HepG2 (cell line): ENCODE results near the gene STK39. TPM values are rescaled to one million over a fixed set of nuclear protein-coding genes. Genes with fewer than 3 reads are reported as not detected.

Experiments used
- ATAC-seq: fragments of 200-7000 bp; cut with Tn5 transposase; 3 replicates; pipeline ENCODE4 v1.9.1; 2020; ENCODE audit warnings: mild to moderate bottlenecking, moderate library complexity
- BruUV-seq: library from RNA; stranded (reverse); fragments of 400-500 nt; replicated peaks from 2 replicates; lab custom pipeline; 2021; lab: Mats Ljungman, UMichigan
- CTCF ChIA-PET: fragments of 300-600 bp; formaldehyde crosslinking; extraction: SDS; loops from one replicate; lab custom pipeline; 2021; ENCODE audit warnings: low total read pairs, inconsistent platforms, low intra/inter-chr PET ratio; lab: Yijun Ruan, JAX
- POLR2A ChIA-PET: fragments of 350-600 bp; sonication (Branson Sonifier 250); formaldehyde crosslinking; loops from one replicate; lab custom pipeline; 2020; ENCODE audit warnings: antibody characterized with exemption, inconsistent platforms; lab: Yijun Ruan, JAX
- DNase-seq: peaks from one replicate; pipeline ENCODE4 v3.0.0-alpha.2; 2015; ENCODE audit warnings: low spot score
- FAIRE-seq: peaks from 3 replicates; lab custom pipeline; 2011; peaks lifted over from hg19 to GRCh38; lab: Jason Lieb, UNC
- H2AFZ ChIP-seq: one replicate; pipeline ENCODE4 v1.6.1; 2011; ENCODE audit warnings: low read length, inconsistent platforms
- H3K27ac ChIP-seq: fragments of 300-600 bp; 3 replicates; pipeline ENCODE4 v1.8.0; 2011; ENCODE audit warnings: mixed run types, mild to moderate bottlenecking, mixed read lengths, low read length, inconsistent platforms; ENCODE audit not compliant: insufficient read depth; ENCODE audit errors: extremely low read length
- H3K27me3 ChIP-seq, 2 experiments: fragments of 200-600 bp in 1 of 2; 2 replicates in 1 of 2; 3 replicates in 1 of 2; pipeline versions ENCODE4 v1.6.0 to v1.8.0; 2011; ENCODE audit warnings: low read length in 2 of 2, mild to moderate bottlenecking in 2 of 2, moderate library complexity in 2 of 2, inconsistent platforms in 1 of 2; ENCODE audit not compliant: insufficient read depth in 2 of 2, control insufficient read depth in 1 of 2
- H3K36me3 ChIP-seq, 2 experiments: fragments of 200-600 bp in 1 of 2; replicated peaks in 1 of 2; 2 replicates in 1 of 2; 3 replicates in 1 of 2; pipeline versions ENCODE4 v1.5.1 to v1.8.0; 2011; ENCODE audit warnings: low read length in 2 of 2, inconsistent platforms in 1 of 2; ENCODE audit not compliant: insufficient read depth in 2 of 2, control insufficient read depth in 1 of 2
- H3K4me1 ChIP-seq: 2 replicates; pipeline ENCODE4 v1.5.1; 2012; ENCODE audit warnings: low read length, inconsistent platforms; ENCODE audit not compliant: insufficient read depth
- H3K4me2 ChIP-seq: 2 replicates; pipeline ENCODE4 v1.6.0; 2011; ENCODE audit warnings: low read depth, low read length, inconsistent platforms
- H3K4me3 ChIP-seq, 3 experiments: fragments of 200-600 bp in 1 of 3; sonication (generic), shearing (Covaris generic) in 1 of 3; replicated peaks in 1 of 3; 2 replicates each; pipeline ENCODE4 v1.5.1; 2011 to 2016; ENCODE audit warnings: low read length in 3 of 3, inconsistent platforms in 2 of 3, low read depth in 2 of 3, mild to moderate bottlenecking in 2 of 3, control low read depth in 1 of 3, mixed read lengths in 1 of 3; ENCODE audit not compliant: insufficient read depth in 1 of 3
- H3K79me2 ChIP-seq: one replicate; pipeline ENCODE4 v1.6.1; 2011; ENCODE audit warnings: low read length, inconsistent platforms; ENCODE audit not compliant: insufficient read depth
- H3K9ac ChIP-seq: 2 replicates; pipeline ENCODE4 v1.6.0; 2011; ENCODE audit warnings: mild to moderate bottlenecking, low read depth, low read length, inconsistent platforms; ENCODE audit not compliant: insufficient read depth
- H3K9me3 ChIP-seq: 2 replicates; pipeline ENCODE4 v1.5.1; 2012; ENCODE audit warnings: mild to moderate bottlenecking, low read length
- H4K20me1 ChIP-seq: 2 replicates; pipeline ENCODE4 v1.6.0; 2011; ENCODE audit warnings: inconsistent platforms, mild to moderate bottlenecking, low read length, moderate library complexity; ENCODE audit not compliant: insufficient read depth
- BORCS8-MEF2B ChIP-seq: sonication (generic); formaldehyde crosslinking; IDR thresholded peaks from 2 replicates; pipeline ENCODE4 v1.8.0; 2022; ENCODE audit warnings: mild to moderate bottlenecking, missing genetic modification reagents
- HBP1 ChIP-seq: IDR thresholded peaks from 2 replicates; pipeline ENCODE4 v1.6.1; 2016; ENCODE audit warnings: low read depth, control low read depth
- ISL2 ChIP-seq: sonication (generic); formaldehyde crosslinking; IDR thresholded peaks from 2 replicates; pipeline ENCODE4 v1.5.0; 2020; ENCODE audit warnings: missing genetic modification reagents
- JUNB ChIP-seq: sonication (generic); formaldehyde crosslinking; IDR thresholded peaks from 2 replicates; pipeline ENCODE4 v1.8.0; 2022; ENCODE audit warnings: missing genetic modification reagents, mild to moderate bottlenecking, borderline replicate concordance
- NR2F1 ChIP-seq, 2 experiments: fragments of 450-650 bp in 1 of 2; formaldehyde crosslinking in 1 of 2; IDR thresholded peaks; 2 replicates each; pipeline versions ENCODE4 v1.5.0 to v1.6.1; 2016 to 2020; ENCODE audit warnings: mild to moderate bottlenecking in 1 of 2, missing compliant biosample characterization in 1 of 2, missing genetic modification reagents in 1 of 2, moderate library complexity in 1 of 2
- TGIF2 ChIP-seq: IDR thresholded peaks from 2 replicates; pipeline ENCODE4 v1.6.1; 2016; ENCODE audit warnings: control low read depth, missing compliant biosample characterization
- ZBTB1 ChIP-seq: sonication (generic); formaldehyde crosslinking; IDR thresholded peaks from 2 replicates; pipeline ENCODE4 v1.4.0; 2020; ENCODE audit warnings: missing genetic modification reagents, borderline replicate concordance
- ZNF256 ChIP-seq: sonication (generic); formaldehyde crosslinking; conservative IDR thresholded peaks from 2 replicates; pipeline ENCODE4 v1.4.0; 2020; ENCODE audit warnings: missing genetic modification reagents
- ZNF281 ChIP-seq: sonication (generic); formaldehyde crosslinking; IDR thresholded peaks from 2 replicates; pipeline ENCODE4 v1.4.0; 2020; ENCODE audit warnings: missing genetic modification reagents, borderline replicate concordance
- ZNF446 ChIP-seq: sonication (generic); formaldehyde crosslinking; IDR thresholded peaks from 2 replicates; pipeline ENCODE4 v1.5.0; 2020; ENCODE audit warnings: mild to moderate bottlenecking, missing genetic modification reagents
- ZNF576 ChIP-seq: sonication (generic); formaldehyde crosslinking; IDR thresholded peaks from 2 replicates; pipeline ENCODE4 v1.4.0; 2020; ENCODE audit warnings: mild to moderate bottlenecking, missing genetic modification reagents
- WGBS: methylation state at CpG from one replicate; pipeline ENCODE4 v1.1.6; 2017; ENCODE audit warnings: low lambda C conversion rate; 5-methylcytosine and 5-hydroxymethylcytosine counted together
- in situ Hi-C: cut with HindIII; loops from 2 replicates; pipeline ENCODE4 v1.10.0; 2017; ENCODE audit warnings: low pct_unique_long_range_greater_than_20kb; ENCODE audit not compliant: extremely low pct_ligation_motif_present
- intact Hi-C: fragments of 100-400 bp; cut with micrococcal nuclease; formaldehyde crosslinking; loops from one replicate; pipeline ENCODE4 v1.10.0; 2022; ENCODE audit not compliant: unreplicated experiment
- polyA plus RNA-seq, 8 experiments: library from polyadenylated mRNA; depleted of rRNA in 3 of 8; stranded (reverse) in 7 of 8; unstranded in 1 of 8; fragments of >200 nt; fragmentation: Illumina TruSeq in 4 of 8; extraction: Trizol in 4 of 8; gene quantifications; 2 replicates each; pipeline versions ENCODE4 v1.2.1 to v1.2.3, GENCODE V29; 2011 to 2016; ENCODE audit warnings: low read depth in 4 of 8, missing spikeins in 1 of 8, mixed read lengths in 1 of 8; ENCODE audit not compliant: insufficient read depth in 1 of 8
- total RNA-seq, 5 experiments: library from RNA; depleted of rRNA; stranded (reverse); fragments of >200 nt; fragmentation: Illumina TruSeq; extraction: Trizol; gene quantifications; 2 replicates each; pipeline ENCODE4 v1.2.3, GENCODE V29; 2016; ENCODE audit warnings: low read depth in 1 of 5
- TF ChIP-seq, protein P1 (sequence below): sonication (generic); formaldehyde crosslinking; IDR thresholded peaks from 2 replicates; pipeline ENCODE4 v1.8.0; 2022; ENCODE audit warnings: mild to moderate bottlenecking, missing genetic modification reagents; ENCODE audit not compliant: insufficient replicate concordance
- TF ChIP-seq, protein P2 (sequence below): sonication (generic); formaldehyde crosslinking; IDR thresholded peaks from 2 replicates; pipeline ENCODE4 v1.9.0; 2021; ENCODE audit warnings: missing genetic modification reagents, mild to moderate bottlenecking, borderline replicate concordance

STK39 gene
- total and polyA plus RNA-seq, 2 of the 13 experiments (the other 11 are each of a cell fraction or from before 2014, with no cell fraction given) = 27.3 to 38.4 TPM

DNA sequence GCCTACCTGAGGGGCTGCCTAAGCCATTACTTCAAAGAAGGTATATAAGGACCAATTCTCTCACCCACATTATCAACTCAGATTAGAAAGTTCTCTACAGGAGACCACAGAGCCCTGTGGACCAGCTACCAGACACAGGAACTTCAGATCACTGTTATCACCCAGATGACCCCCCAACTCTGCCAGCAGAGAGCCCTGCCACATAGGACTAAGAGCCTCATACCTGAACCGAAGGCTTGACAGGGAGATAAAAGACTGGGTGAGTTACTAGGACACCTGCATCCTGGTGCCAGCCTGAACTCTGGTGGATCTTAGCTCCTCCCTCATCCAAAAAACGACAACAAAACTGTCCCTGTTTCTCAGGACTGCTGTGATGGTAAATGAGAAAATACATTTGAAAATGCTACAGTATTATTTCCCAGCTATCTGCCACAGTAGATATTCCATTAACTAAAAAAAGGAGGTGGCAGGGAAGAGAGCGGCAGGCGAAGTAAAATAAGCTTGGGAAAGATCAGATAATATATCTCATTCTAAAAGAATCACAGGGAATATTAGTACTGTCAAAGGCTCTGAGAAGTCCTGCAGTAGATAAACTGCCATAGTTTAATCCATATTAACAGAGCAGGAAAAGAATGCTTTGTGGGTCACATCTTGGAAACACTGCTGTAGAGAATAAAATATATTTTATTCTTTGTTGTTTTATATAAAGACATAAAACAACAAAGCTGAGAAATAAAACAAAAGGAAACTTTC is 79.7 kb downstream of the STK39 start (continued):
- TF ChIP-seq ISL2 (CRISPR knock-in tag) (no peak), NR2F1 (CRISPR knock-in tag; IDR thresholded peaks at IDR 0.05) (no peak)

DNA sequence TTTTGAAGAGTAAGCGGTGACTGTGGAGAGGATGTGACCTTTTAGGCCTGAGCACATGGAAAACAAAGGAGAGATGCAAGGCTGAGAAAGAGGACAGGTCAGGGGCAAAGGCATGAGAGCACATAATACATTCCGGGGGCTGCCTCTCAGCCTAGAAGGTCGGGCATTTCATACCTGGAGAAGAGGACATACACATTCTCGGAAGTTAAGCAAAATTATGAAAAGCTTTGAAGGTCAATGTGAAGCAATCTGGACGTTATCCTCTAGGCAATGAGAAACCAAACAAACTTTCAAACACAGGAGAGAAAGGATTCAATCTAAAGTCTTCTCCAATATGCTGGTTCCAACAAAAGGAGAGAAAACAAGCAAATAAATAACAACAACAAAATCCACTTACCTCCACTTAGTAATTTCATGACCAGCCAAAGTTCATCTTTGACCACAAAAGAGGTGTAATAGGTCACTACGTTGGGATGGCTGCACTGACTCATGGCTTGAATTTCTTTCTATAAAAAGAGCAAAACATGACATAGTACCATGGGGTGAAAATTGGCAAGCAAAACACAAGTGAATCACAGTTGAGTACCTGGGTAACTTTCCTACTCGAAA is 80.4 kb downstream of the STK39 start:
- no peaks in the 10 kb centered on the region for H3K27me3 ChIP-seq
- BruUV-seq = TSS peak; percentile 35
- ChIA-PET POLR2A (interaction anchor here (0.9 to 2.9 kb wide), 5 partner anchors 14 to 25 kb away, joined by 3 to 23 read pairs (median 9); no protein-coding TSS in a partner anchor), CTCF (no interaction called here)
- intact Hi-C loops = loop anchor here (1.0 to 5.0 kb wide), 6 partner anchors 14 to 125 kb away; partner anchors contain the start of gene STK39
- H3K9ac ChIP-seq = peak overlapping the region; percentile 50
- H3K79me2 ChIP-seq = peaks cover 7% of the 10 kb centered on the region
- no peak overlapping the region for H2AFZ ChIP-seq
- peaks cover 0 to 33% of the 10 kb centered on the region in 2 experiments; a peak in 3 of 5 replicates for H3K36me3 ChIP-seq
- peak; percentile 88 for DNase-seq
- peaks cover 59% of the 10 kb centered on the region for H3K4me1 ChIP-seq
- H3K9me3 ChIP-seq = no peaks in the 10 kb centered on the region
- ATAC-seq = peak; percentile 91
- FAIRE-seq = peak; percentile 94
- in situ Hi-C loops = no loop called here
- H4K20me1 ChIP-seq = no peaks in the 10 kb centered on the region
- no peak overlapping the region; a peak in 1 of 6 replicates for H3K4me3 ChIP-seq
- 11% methylated on average over 7 of the region's 7 CpGs for WGBS
- H3K4me2 ChIP-seq = peak overlapping the region; percentile 48
- H3K27ac ChIP-seq = peak overlapping the region; percentile 80
- TF ChIP-seq ZNF446 (CRISPR knock-in tag) (no peak), ZNF281 (CRISPR knock-in tag) (peak; percentile 8; the same call in 1 of the 2 replicates), TGIF2 (CRISPR knock-in tag) (peak; percentile 53; the same call in 1 of the 2 replicates), BORCS8-MEF2B (CRISPR knock-in tag) (no peak), HBP1 (CRISPR knock-in tag) (no peak), ZNF256 (CRISPR knock-in tag) (no peak), ZNF576 (CRISPR knock-in tag) (no peak), JUNB (CRISPR knock-in tag) (no peak), ZBTB1 (CRISPR knock-in tag) (no peak)
- TF ChIP-seq, protein P1, sequence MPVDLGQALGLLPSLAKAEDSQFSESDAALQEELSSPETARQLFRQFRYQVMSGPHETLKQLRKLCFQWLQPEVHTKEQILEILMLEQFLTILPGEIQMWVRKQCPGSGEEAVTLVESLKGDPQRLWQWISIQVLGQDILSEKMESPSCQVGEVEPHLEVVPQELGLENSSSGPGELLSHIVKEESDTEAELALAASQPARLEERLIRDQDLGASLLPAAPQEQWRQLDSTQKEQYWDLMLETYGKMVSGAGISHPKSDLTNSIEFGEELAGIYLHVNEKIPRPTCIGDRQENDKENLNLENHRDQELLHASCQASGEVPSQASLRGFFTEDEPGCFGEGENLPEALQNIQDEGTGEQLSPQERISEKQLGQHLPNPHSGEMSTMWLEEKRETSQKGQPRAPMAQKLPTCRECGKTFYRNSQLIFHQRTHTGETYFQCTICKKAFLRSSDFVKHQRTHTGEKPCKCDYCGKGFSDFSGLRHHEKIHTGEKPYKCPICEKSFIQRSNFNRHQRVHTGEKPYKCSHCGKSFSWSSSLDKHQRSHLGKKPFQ (CRISPR knock-in tag) = no peak
- TF ChIP-seq, protein P2, sequence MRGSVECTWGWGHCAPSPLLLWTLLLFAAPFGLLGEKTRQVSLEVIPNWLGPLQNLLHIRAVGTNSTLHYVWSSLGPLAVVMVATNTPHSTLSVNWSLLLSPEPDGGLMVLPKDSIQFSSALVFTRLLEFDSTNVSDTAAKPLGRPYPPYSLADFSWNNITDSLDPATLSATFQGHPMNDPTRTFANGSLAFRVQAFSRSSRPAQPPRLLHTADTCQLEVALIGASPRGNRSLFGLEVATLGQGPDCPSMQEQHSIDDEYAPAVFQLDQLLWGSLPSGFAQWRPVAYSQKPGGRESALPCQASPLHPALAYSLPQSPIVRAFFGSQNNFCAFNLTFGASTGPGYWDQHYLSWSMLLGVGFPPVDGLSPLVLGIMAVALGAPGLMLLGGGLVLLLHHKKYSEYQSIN (CRISPR knock-in tag) = no peak
